Type B pancreatic cell (in vitro differentiated cells): ENCODE results near the gene PCBP3. TPM values are rescaled to one million over a fixed set of nuclear protein-coding genes. Genes with fewer than 3 reads are reported as not detected.

Experiments
- DNase-seq: peaks from one replicate; pipeline ENCODE4 v3.0.0; 2021; ENCODE audit warnings: mixed read lengths; ENCODE audit not compliant: unreplicated experiment; ENCODE audit errors: extremely low spot score
- H3K27ac Mint-ChIP-seq: 2 replicates; pipeline ENCODE4 v1.8.0; 2021; ENCODE audit warnings: mild to moderate bottlenecking, mixed read lengths
- H3K27me3 Mint-ChIP-seq: 2 replicates; pipeline ENCODE4 v1.8.0; 2021; ENCODE audit warnings: mixed read lengths
- H3K36me3 Mint-ChIP-seq: 2 replicates; pipeline ENCODE4 v1.8.0; 2021; ENCODE audit warnings: mixed read lengths
- H3K4me1 Mint-ChIP-seq: one replicate; pipeline ENCODE4 v1.8.0; 2021; ENCODE audit warnings: mixed read lengths; ENCODE audit not compliant: unreplicated experiment
- H3K4me3 Mint-ChIP-seq: 2 replicates; pipeline ENCODE4 v1.8.0; 2021; ENCODE audit warnings: mild to moderate bottlenecking, mixed read lengths
- H3K9me3 Mint-ChIP-seq: 2 replicates; pipeline ENCODE4 v1.8.0; 2021; ENCODE audit warnings: mixed read lengths
- CTCF ChIP-seq: fragments of 200-600 bp; sonication (generic); conservative IDR thresholded peaks from 2 replicates; pipeline ENCODE4 v1.5.0; 2021; ENCODE audit warnings: antibody characterized with exemption, mild to moderate bottlenecking
- total RNA-seq: library from RNA; stranded (reverse); gene quantifications from 2 replicates; pipeline ENCODE4 v1.2.1, GENCODE V29; 2021; ENCODE audit warnings: low replicate concordance

Gene PCBP3
- total RNA-seq, 1 donor from 2014 or later, result 5.5 TPM

GRCh38 chr21:45934554-45934953 is 291.0 kb downstream of the PCBP3 start:
- no peaks in the 10 kb centered on the region for H3K9me3 Mint-ChIP-seq
- H3K27me3 Mint-ChIP-seq, result peaks cover 17% of the 10 kb centered on the region
- no peaks in the 10 kb centered on the region for H3K4me1 Mint-ChIP-seq
- H3K4me3 Mint-ChIP-seq, result no peak overlapping the region
- H3K27ac Mint-ChIP-seq, result no peak overlapping the region
- no peak for TF ChIP-seq CTCF
- no peaks in the 10 kb centered on the region for H3K36me3 Mint-ChIP-seq
- DNase-seq, result no peak

- no peak for TF ChIP-seq CTCF
- Mint-ChIP-seq H3K9me3 (no peaks in the 10 kb centered on the region), H3K4me3 (no peak overlapping the region), H3K4me1 (no peaks in the 10 kb centered on the region), H3K27me3 (peaks cover 17% of the 10 kb centered on the region), H3K27ac (no peak overlapping the region), H3K36me3 (no peaks in the 10 kb centered on the region)
- no peak for DNase-seq
Observed at GRCh38 chr21:45935628-45936027, 292.1 kb downstream of the PCBP3 start.

GRCh38 chr21:45937721-45938452 is 294.4 kb downstream of the PCBP3 start:
- peaks cover 16% of the 10 kb centered on the region for H3K27me3 Mint-ChIP-seq
- H3K4me3 Mint-ChIP-seq, result no peak overlapping the region
- no peaks in the 10 kb centered on the region for H3K4me1 Mint-ChIP-seq

GRCh38 chr21:45938453-45938755 is 294.9 kb downstream of the PCBP3 start:
- peaks cover 11% of the 10 kb centered on the region for H3K27me3 Mint-ChIP-seq
- DNase-seq, result no peak
- H3K9me3 Mint-ChIP-seq, result no peaks in the 10 kb centered on the region
- H3K4me3 Mint-ChIP-seq, result no peak overlapping the region
- H3K4me1 Mint-ChIP-seq, result no peaks in the 10 kb centered on the region
- H3K27ac Mint-ChIP-seq, result no peak overlapping the region
- H3K36me3 Mint-ChIP-seq, result no peaks in the 10 kb centered on the region
- TF ChIP-seq CTCF, result no peak

More at GRCh38 chr21:45937721-45938452, 294.4 kb downstream of the PCBP3 start:
- Mint-ChIP-seq H3K27ac (no peak overlapping the region), H3K9me3 (no peaks in the 10 kb centered on the region), H3K36me3 (no peaks in the 10 kb centered on the region)
- no peak for DNase-seq
- no peak for TF ChIP-seq CTCF

GRCh38 chr21:45938811-45939520 is 295.4 kb downstream of the PCBP3 start:
- no peaks in the 10 kb centered on the region for H3K4me1 Mint-ChIP-seq
- no peak overlapping the region for H3K4me3 Mint-ChIP-seq
- H3K36me3 Mint-ChIP-seq, result no peaks in the 10 kb centered on the region
- no peak for TF ChIP-seq CTCF
- no peak for DNase-seq
- H3K9me3 Mint-ChIP-seq, result no peaks in the 10 kb centered on the region
- H3K27ac Mint-ChIP-seq, result no peak overlapping the region
- peaks cover 8% of the 10 kb centered on the region for H3K27me3 Mint-ChIP-seq
